HG03521 (cell line): Measurements from ENCODE around the gene AGPAT1.
"Not testable (repeated sequence)": the region's sequence is repeated elsewhere in the genome, so short reads cannot be mapped to it uniquely, and the experiment has no call there.

Experiments used
- ATAC-seq: cut with Tn5 transposase; IDR thresholded peaks from one replicate; pipeline ENCODE4 v1.9.1; 2021; ENCODE audit warnings: mild to moderate bottlenecking, moderate library complexity; ENCODE audit not compliant: unreplicated experiment

The AGPAT1 gene

GRCh38 chr6:32200711-32201475, 25.0 kb upstream of the AGPAT1 start:
- ATAC-seq, result no peak

- ATAC-seq, result no peak
Observed at GRCh38 chr6:32198866-32199265, 23.0 kb upstream of the AGPAT1 start.

- ATAC-seq, result no peak
Observed at GRCh38 chr6:32198345-32198696, 22.4 kb upstream of the AGPAT1 start.

DNA sequence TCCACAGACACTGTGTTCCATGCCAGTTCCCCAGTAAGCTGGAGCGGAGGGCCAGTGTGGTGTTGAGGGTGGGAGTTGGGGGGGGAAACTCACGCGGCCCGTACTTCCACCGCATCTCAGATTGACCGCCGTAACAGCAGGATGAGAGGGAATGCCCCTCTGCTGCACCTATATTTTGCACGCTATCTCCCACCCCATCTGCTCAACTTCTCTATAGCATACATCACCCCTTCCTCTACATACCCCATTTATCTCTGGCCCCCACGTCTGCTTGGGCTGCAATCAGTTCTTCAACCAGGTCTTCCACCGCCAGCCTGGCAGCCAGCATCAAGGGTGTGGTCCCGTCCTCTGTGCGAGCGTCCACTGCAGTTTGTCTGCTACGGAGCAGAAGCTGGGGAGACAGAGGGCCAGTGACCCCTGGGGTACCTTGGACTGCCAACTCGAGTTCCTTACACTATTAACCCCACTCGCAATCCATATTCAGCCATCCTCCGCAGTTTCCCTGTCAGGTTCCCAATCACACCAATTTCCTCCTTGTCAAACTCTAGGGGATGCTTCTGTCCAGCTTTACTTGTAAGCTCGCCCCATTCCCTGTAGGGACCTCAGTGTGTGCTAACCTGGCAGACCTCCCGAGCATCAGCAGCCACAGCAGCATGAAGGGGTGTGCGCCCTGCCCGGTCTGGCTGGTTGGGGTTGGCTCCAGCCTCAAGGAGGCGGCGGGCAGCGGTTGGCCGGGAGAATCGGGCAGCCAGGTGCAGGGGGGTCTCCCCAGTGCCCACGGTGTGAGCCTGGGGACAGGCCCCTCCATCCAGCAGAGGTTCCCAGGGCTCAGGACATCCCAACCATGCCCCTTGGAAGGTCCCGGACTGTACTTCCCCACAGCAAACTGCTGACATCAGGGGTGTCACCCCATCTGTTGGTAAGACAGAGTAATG, 21.1 kb upstream of the AGPAT1 start:
- ATAC-seq, result no peak

DNA sequence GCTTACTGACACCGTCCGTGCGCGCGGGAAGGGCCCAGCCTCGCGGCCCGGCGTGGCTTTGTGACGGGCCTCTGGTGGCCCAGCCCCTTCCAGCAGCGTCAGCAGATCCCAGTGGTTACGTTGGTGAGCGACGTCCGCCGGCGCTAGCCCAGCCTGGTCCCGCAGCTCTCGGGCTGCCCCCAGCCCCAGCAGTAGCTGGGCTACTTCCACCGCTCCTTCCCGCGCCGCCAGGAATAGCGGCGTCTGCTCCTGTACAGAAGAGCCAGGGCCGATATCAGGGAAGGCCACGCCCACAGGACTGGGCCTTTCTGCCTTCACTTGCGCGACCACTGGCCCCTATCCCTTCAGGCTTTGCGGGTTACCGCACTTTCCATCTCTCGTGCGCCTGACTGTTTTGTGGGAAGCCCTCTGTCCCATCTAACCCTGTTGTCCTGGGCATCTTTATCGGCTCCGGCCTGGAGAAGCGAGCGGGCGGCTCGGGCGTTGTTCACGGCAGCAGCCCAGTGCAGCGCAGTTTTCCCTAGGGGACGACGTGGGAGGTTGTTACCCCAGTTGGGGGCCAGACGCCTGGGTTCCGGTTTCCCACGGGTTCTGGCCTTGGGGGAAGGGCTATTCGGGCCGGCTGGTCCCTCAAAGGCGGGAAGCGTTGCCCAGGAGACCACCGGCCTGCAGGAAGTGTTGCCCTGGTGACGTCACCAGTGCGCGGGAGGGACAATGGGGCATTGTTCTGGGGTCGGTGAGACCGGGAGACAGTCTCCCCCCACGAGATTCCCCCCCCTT, 20.2 kb upstream of the AGPAT1 start:
- ATAC-seq, result peak; percentile 77

- peak; percentile 81 for ATAC-seq
Observed at GRCh38 chr6:32195652-32195901, 19.7 kb upstream of the AGPAT1 start.

- ATAC-seq, result no peak
Observed at GRCh38 chr6:32194825-32195651, 19.2 kb upstream of the AGPAT1 start.

DNA sequence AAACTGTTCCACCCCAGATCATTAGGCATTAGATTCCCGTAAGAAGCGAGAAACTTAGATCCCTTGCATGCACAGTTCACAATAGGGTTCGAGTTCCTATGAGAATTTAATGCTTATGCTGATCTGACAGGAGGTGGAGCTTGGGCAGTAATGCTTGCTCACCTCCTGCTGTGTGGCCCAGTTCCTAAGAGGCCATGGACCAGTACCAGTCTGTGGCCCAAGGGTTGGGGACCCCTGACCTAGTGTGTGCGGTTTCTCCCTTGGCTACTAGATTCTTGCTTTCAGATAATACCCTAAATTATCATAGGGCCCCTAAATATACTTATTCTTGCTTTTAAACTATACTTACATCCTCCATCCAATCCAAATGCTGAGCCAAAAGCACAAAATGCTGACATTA, 18.5 kb upstream of the AGPAT1 start:
- no peak for ATAC-seq

GRCh38 chr6:32193096-32193495, 17.2 kb upstream of the AGPAT1 start:
- not testable (repeated sequence) for ATAC-seq

DNA sequence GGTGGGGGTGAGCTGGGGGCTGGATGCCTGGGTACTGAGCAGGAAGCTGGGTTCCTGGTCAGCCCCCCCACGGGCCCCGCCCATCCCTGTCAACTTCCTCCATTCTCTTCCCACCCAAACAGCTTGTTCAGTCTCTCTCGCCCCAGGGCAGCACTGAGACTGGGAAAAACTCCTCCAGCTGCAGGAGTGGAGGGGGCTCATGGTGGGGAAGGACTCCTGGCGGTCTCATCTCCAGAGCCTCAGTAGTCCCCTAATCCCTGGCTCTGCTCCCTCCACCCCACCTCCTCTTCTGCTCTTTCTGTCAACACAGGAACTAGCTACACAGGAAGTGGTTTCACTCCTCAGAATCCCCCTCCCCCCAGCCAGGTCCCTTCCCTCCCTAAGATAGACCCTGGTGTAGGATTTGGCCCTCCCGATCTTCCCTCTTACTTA, 16.7 kb upstream of the AGPAT1 start, which contains the start of gene GPSM3:
TSS of gene GPSM3 (minus strand) at position 36 of the 432 bp plus-strand sequence. CDS start 130 bp downstream, outside the sequence.
- no peak for ATAC-seq

GRCh38 chr6:32191696-32192607, 16.1 kb upstream of the AGPAT1 start:
- ATAC-seq, result no peak

DNA sequence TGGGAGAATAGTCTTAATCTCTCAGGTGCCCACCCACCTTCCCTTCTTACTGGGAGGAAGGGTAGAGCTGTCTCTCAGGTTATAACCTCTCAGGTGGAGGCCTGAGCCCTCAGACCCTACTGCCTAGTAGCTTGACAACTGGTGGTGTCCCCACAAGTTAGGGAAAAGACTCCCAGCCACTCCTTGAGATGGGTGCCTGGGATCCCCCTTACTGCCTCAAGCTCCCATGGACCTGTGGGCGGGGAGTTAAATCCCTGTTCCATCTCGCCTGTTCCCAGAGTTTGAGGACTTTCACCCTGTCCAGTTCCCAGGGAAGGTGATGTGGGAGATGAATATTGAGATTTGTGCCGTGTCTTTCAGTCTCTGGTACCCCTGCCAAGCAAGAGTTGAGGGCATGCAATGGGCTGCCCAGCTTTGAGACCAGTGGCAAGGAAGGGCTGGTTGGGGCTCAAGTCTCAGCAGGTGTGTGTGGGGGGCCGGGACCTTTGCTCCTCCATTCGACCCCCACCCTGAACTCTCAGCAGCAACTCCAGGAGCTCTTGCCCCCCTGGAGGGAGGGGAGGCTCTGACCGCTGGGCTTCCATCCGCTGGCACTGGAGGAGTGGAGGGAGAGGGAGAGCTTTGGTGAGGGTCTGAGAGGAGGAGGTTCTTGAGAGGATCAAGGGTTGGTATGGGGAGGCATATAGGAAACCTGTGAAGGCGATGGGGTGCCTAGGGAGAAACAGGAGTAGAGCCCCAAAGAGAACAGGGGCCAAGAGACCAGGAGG, 15.2 kb upstream of the AGPAT1 start:
- ATAC-seq, result no peak

GRCh38 chr6:32190054-32190851, 14.4 kb upstream of the AGPAT1 start, which contains the start of gene PBX2:
TSS of gene PBX2 (minus strand) at chr6:32190202. CDS start at chr6:32189915, 287 bp downstream.
- peak; percentile 56 for ATAC-seq

- ATAC-seq, result no peak
Observed at GRCh38 chr6:32189742-32190053, 13.8 kb upstream of the AGPAT1 start.

DNA sequence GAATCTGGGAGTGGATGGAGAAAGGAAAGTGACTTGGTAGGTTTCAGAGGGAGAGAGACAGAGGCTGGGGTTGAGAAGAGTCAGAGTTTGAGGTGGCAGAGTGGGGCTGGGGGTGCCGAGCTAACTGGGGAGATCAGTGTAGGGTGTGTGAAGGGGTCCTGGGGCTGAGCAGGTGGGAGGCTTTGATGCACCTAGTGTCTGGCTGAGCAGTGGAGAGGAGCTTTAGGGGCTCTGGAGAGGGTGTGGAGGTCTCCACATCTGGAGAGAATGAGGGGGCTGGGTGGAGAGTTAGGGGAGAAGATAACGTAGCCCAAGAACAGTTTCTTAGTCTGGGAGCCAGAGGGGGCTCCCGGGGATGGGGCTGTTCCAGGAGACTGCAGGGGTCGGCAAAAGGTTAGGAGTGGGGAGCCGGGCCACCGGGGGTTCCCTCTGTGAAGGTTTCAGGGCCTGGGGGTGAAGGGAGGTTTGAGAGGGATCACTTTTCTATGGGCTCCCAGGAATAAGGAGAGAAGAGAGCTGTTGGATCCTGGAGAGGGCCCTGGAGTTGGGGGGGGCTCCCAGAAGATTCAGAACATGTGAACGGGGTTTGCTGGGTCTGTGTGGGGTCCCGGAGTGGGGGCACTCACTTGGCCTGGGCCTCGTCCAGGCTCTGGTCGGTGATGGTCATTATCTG, 13.3 kb upstream of the AGPAT1 start:
- ATAC-seq, result no peak

- ATAC-seq, result no peak
Observed at GRCh38 chr6:32188381-32189068, 12.6 kb upstream of the AGPAT1 start.
